GM10266 (cell line): Measurements from ENCODE around the gene TRIM37.

Source experiments
- DNase-seq: peaks from one replicate; pipeline ENCODE4 v3.0.0; 2012; ENCODE audit errors: extremely low spot score
- TF ChIP-seq, protein P1 (sequence below): IDR thresholded peaks from 2 replicates; pipeline ENCODE4 v1.5.1; 2012; ENCODE audit warnings: mild to moderate bottlenecking, low read depth; ENCODE audit not compliant: control insufficient read depth, insufficient read depth; ENCODE audit errors: missing control alignments

The TRIM37 gene

DNA sequence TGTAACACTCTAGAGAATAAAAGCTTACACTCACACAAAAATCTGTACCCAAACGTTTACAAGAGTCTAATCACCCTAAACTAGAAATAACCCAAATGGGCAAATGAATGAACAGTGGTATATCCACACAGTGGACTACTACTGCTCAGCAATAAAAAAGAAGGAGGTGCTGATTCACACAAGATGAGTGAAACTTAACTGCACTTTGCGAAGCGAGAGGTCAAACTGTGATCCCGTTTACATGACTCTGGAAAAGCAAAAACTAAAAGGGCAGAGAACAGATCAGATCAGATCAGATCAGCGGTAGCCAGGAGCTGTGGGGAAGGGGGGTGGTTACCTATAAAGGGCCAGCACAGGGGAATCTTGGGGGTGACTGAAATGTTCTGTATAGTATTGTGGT is 113.4 kb downstream of the TRIM37 start:
- TF ChIP-seq, protein P1, sequence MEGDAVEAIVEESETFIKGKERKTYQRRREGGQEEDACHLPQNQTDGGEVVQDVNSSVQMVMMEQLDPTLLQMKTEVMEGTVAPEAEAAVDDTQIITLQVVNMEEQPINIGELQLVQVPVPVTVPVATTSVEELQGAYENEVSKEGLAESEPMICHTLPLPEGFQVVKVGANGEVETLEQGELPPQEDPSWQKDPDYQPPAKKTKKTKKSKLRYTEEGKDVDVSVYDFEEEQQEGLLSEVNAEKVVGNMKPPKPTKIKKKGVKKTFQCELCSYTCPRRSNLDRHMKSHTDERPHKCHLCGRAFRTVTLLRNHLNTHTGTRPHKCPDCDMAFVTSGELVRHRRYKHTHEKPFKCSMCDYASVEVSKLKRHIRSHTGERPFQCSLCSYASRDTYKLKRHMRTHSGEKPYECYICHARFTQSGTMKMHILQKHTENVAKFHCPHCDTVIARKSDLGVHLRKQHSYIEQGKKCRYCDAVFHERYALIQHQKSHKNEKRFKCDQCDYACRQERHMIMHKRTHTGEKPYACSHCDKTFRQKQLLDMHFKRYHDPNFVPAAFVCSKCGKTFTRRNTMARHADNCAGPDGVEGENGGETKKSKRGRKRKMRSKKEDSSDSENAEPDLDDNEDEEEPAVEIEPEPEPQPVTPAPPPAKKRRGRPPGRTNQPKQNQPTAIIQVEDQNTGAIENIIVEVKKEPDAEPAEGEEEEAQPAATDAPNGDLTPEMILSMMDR, result no peak
- no peak for DNase-seq

DNA sequence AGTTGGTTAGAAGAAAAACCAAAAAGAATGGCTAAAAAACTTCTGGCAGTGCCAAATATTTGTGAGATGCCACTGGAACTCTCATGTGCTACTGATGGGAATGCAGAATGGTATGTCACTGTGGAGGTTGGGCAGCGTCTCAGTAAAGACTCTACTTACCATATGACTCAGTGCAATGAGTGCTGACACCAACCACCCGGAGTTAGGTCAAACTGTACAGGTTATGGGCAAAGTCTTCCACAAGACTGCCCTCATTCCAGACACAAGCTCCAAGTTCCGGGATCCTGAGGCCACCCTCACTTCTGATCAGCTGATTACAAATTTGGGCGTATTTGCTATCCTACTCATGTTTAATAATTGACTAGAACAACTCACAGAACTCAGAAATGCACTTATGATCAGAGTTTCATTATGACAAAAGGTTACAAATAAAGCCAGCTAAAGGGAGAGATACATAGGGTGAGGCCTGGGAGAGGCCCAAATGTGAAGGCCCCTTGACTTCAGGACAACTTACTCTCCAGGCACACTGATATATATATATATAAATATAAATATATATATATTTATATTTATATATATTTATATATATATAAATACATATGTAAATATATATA is 114.9 kb downstream of the TRIM37 start:
- DNase-seq, result peak; percentile 25
- TF ChIP-seq, protein P1, result no peak

DNA sequence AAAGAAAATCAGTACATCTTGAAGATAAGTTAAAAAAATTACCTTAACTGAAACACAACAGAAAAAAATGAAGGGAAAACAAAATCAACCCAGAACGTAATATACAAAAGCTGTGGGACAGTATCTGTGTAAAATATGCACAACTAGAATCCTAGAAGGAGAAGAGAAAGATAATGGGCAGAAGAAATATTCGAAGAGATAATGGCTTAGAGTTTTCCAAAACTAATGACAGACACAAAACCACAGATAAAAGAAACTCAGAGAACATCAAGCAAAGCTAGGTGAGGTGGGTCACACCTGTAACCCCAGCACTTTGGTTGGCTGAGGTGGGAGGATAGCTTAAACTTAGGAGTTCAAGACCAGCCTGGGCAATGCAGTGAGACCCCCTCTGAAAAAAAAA is 117.1 kb downstream of the TRIM37 start:
- TF ChIP-seq, protein P1, result no peak
- DNase-seq, result no peak

DNA sequence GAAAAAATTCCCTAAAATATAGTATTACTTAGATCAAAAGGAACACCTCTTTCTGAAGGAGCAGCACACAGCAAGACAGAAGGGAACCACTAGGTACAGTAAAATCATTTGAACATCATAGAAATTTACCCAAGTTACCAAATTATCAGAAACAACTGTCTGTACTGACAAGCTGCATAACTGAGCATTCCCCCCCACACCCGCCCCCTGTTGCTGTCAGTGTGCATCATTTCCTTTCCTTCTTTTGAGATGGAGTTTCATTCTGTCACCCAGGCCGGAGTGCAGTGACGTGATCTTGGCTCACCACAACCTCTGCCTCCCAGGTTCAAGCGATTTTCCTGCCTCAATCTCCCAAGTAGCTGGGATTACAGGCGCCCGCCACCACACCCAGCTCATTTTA is 120.7 kb downstream of the TRIM37 start:
- TF ChIP-seq, protein P1, result no peak
- no peak for DNase-seq

DNA sequence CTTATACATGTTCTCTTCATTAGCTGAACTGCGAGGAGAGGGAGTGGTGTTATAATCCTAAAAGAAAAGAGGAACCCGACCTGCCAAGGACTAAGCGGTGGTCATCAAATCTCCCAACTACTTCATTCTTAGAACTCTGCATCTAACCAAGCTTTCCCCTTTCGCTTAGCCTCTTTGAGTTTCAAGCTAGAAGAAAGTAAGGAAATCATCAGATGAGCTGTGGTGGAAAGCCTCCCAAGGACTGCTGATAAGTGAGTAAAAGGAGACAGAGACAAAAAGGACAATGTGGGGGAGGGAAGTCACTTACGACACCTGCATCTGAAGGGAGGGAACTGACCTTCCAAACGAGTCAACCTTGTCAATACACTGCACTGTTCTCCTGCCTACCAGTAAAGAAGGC is 121.3 kb downstream of the TRIM37 start:
- no peak for DNase-seq
- TF ChIP-seq, protein P1, result no peak

DNA sequence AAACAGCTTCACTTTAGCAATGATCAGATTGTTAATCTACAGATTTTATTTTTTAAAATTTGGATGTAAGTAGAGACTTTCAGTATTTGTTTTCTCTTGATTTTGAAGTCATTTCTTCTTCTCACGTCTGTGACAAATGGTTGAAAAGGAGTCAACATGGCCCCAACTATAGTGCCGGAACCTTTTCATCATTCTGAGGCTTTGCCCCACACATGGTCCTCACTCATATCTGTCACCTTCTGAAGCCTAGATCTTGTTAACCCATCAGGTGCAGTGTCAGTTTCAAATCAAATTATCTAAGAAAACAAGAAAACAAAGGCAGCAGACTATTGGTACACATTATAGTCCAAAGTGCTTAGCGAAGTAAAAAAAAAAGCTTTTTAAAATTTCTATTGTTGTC is 124.1 kb downstream of the TRIM37 start:
- DNase-seq, result no peak
- TF ChIP-seq, protein P1, result no peak

DNA sequence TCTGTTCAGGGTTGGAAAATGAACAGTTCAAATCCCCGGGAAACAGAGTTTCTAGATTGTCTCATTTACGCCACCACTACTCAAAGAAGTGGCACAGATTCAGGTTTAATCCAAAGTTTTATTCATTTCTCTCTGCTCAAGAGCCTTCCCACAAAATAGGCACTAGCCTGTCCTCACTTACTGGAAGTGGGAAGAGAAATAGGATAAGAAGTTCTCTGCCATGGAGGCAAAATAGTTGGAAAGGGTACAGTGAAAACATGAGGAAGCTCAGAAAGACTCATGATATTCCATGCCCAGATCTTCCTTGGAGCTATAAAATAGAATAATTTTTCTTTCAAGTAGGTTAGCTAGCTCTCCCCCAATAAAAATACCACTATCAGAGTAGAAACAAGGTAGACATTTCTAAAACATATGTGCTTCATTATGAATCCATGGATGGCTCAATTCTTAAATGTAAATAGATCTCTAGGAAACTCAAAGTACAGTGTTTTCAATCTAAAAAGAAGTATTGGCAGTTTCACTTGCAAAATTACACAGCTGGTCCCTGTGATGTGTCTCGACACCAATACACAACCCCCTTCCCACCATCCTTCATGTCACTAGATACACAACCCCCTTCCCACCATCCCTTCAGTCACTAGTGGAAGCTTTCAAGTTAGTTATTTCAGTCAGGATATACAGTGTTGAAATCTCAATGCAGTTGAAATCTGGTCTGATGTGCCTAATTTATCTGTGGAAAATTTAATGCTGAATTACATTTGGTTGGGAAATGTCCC is 125.8 kb downstream of the TRIM37 start:
- DNase-seq, result no peak
- TF ChIP-seq, protein P1, result no peak
